HepG2 (cell line): ENCODE data around the gene ZNF512B. TPM values are rescaled to one million over a fixed set of nuclear protein-coding genes. Genes with fewer than 3 reads are reported as not detected.

Source experiments
- BRCA1 ChIP-seq: sonication (generic); formaldehyde crosslinking; IDR thresholded peaks from 2 replicates; pipeline ENCODE4 v1.4.0; 2020; ENCODE audit warnings: missing genetic modification reagents
- ELK4 ChIP-seq: sonication (generic); formaldehyde crosslinking; IDR thresholded peaks from 2 replicates; pipeline ENCODE4 v1.9.0; 2021; ENCODE audit warnings: missing genetic modification reagents, borderline replicate concordance
- FOSL2 ChIP-seq: sonication (generic); formaldehyde crosslinking; IDR thresholded peaks from 2 replicates; pipeline ENCODE4 v1.4.0; 2020; ENCODE audit warnings: missing genetic modification reagents
- HNRNPLL ChIP-seq: fragments of 200-400 bp; formaldehyde crosslinking; IDR thresholded peaks from 2 replicates; pipeline ENCODE4 v1.6.1; 2017; ENCODE audit warnings: mild to moderate bottlenecking, low read depth, low read length; ENCODE audit not compliant: poor library complexity, severe bottlenecking
- IRF9 ChIP-seq: sonication (generic); formaldehyde crosslinking; IDR thresholded peaks from 2 replicates; pipeline ENCODE4 v1.8.0; 2022; ENCODE audit warnings: missing genetic modification reagents, mild to moderate bottlenecking, borderline replicate concordance
- PCBP2 ChIP-seq: fragments of 200-400 bp; formaldehyde crosslinking; optimal IDR thresholded peaks from 2 replicates; pipeline ENCODE3; 2018; ENCODE audit warnings: low read length, low read depth; ENCODE audit not compliant: poor library complexity, severe bottlenecking
- SP4 ChIP-seq: sonication (generic); formaldehyde crosslinking; IDR thresholded peaks from 2 replicates; pipeline ENCODE4 v1.8.1; 2023; ENCODE audit warnings: mild to moderate bottlenecking, missing genetic modification reagents
- SSRP1 ChIP-seq: IDR thresholded peaks from 2 replicates; pipeline ENCODE4 v1.6.1; 2016; ENCODE audit warnings: control low read depth
- TBX3 ChIP-seq: fragments of 450-650 bp; IDR thresholded peaks from 2 replicates; pipeline ENCODE4 v1.6.1; 2017; ENCODE audit warnings: antibody characterized with exemption, mild to moderate bottlenecking, inconsistent platforms, borderline replicate concordance
- ZBED4 ChIP-seq: sonication (generic); formaldehyde crosslinking; IDR thresholded peaks from 2 replicates; pipeline ENCODE4 v1.4.0; 2020; ENCODE audit warnings: missing genetic modification reagents, borderline replicate concordance
- ZNF407 ChIP-seq: sonication (generic); formaldehyde crosslinking; IDR thresholded peaks from one replicate; pipeline ENCODE4 v1.5.1; 2020; ENCODE audit warnings: mild to moderate bottlenecking, missing genetic modification reagents; ENCODE audit errors: not compliant biosample characterization
- ZNF446 ChIP-seq: sonication (generic); formaldehyde crosslinking; IDR thresholded peaks from 2 replicates; pipeline ENCODE4 v1.5.0; 2020; ENCODE audit warnings: mild to moderate bottlenecking, missing genetic modification reagents
- ZNF549 ChIP-seq: sonication (generic); formaldehyde crosslinking; IDR thresholded peaks from 2 replicates; pipeline ENCODE4 v1.5.0; 2020; ENCODE audit warnings: missing genetic modification reagents
- ZNF577 ChIP-seq: sonication (generic); formaldehyde crosslinking; IDR thresholded peaks from 2 replicates; pipeline ENCODE4 v1.4.0; 2020; ENCODE audit warnings: mild to moderate bottlenecking, low read depth, missing genetic modification reagents, borderline replicate concordance
- ZNF766 ChIP-seq: sonication (generic); formaldehyde crosslinking; IDR thresholded peaks from 2 replicates; pipeline ENCODE4 v1.5.0; 2020; ENCODE audit warnings: missing genetic modification reagents, borderline replicate concordance
- polyA plus RNA-seq, 8 experiments: library from polyadenylated mRNA; depleted of rRNA in 3 of 8; stranded (reverse) in 7 of 8; unstranded in 1 of 8; fragments of >200 nt; fragmentation: Illumina TruSeq in 4 of 8; extraction: Trizol in 4 of 8; gene quantifications; 2 replicates each; pipeline versions ENCODE4 v1.2.1 to v1.2.3, GENCODE V29; 2011 to 2016; ENCODE audit warnings: low read depth in 4 of 8, missing spikeins in 1 of 8, mixed read lengths in 1 of 8; ENCODE audit not compliant: insufficient read depth in 1 of 8
- total RNA-seq, 5 experiments: library from RNA; depleted of rRNA; stranded (reverse); fragments of >200 nt; fragmentation: Illumina TruSeq; extraction: Trizol; gene quantifications; 2 replicates each; pipeline ENCODE4 v1.2.3, GENCODE V29; 2016; ENCODE audit warnings: low read depth in 1 of 5

Gene ZNF512B
- total and polyA plus RNA-seq, 2 of the 13 experiments (the other 11 are each of a cell fraction or from before 2014, with no cell fraction given), result 11.5 to 30.6 TPM

- no peak for TF ChIP-seq ELK4 (CRISPR knock-in tag)
- TF ChIP-seq SP4, result peak; percentile 71; the same call in 1 of the 2 replicates
- TF ChIP-seq ZNF407 (CRISPR knock-in tag), result peak; percentile 30
- no peak for TF ChIP-seq BRCA1 (CRISPR knock-in tag)
- TF ChIP-seq ZNF766 (CRISPR knock-in tag), result peak; percentile 47; the same call in 1 of the 2 replicates
- peak; percentile 67; the same call in 1 of the 2 replicates for TF ChIP-seq ZBED4 (CRISPR knock-in tag)
- TF ChIP-seq ZNF549, result no peak
- no peak for TF ChIP-seq ZNF577 (CRISPR knock-in tag)
- TF ChIP-seq FOSL2 (CRISPR knock-in tag), result peak; percentile 99
- no peak for TF ChIP-seq IRF9 (CRISPR knock-in tag)
- peak; percentile 33 for TF ChIP-seq HNRNPLL
- TF ChIP-seq TBX3, result 0 out of 2 replicates have a peak, but pooled peaks have one; percentile 12
- TF ChIP-seq PCBP2, result no peak
- TF ChIP-seq SSRP1 (CRISPR knock-in tag), result peak; percentile 84; the same call in 1 of the 2 replicates
- TF ChIP-seq ZNF446 (CRISPR knock-in tag), result no peak
Measured at GRCh38 chr20:63977739-63978276, 8.1 kb upstream of the ZNF512B start (continued).
